AML-193 (cell line): Measurements from ENCODE around the gene TET1.
A peak's percentile ranks its signal among the peaks of the same experiment; 100 is the strongest.
"Not testable (repeated sequence)": the region's sequence is repeated elsewhere in the genome, so short reads cannot be mapped to it uniquely, and the experiment has no call there.

ENCODE experiments used
- DNase-seq, 2 experiments: peaks; one replicate each; lab custom pipeline; 2025; lab: John Stamatoyannopoulos, UW

TET1 gene

DNA sequence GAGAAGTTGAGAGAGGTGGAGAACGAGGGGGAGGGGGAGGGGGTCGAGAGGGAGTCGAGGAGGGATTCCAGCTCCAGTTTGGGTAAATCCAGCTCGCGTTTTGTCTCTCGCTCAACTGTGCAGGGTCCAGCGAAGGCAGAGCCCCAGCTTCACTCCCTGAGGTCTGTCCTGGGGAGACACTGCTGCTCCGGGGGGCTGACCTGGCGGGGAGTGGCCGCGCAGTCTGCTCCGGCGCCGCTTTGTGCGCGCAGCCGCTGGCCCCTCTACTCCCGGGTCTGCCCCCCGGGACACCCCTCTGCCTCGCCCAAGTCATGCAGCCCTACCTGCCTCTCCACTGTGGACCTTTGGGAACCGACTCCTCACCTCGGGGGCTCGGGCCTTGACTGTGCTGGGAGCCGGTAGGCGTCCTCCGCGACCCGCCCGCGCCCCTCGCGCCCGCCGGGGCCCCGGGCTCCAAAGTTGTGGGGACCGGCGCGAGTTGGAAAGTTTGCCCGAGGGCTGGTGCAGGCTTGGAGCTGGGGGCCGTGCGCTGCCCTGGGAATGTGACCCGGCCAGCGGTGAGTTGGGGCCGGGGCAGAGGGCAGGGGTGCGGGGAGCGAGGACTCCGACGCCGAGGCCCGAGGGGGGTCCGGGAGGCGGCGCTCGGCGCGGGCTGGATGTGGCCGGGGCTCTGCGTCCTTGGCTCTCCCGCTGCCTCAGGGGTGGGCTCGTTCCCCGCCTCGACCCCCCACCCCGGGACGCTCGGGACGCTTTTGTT is at the start of gene TET1:
Gene TET1 (plus strand): TSS at position 152 of the 757 bp plus-strand sequence. CDS start 12,002 bp downstream, outside the sequence.
- peak; percentile 43 to 60 for DNase-seq

DNA sequence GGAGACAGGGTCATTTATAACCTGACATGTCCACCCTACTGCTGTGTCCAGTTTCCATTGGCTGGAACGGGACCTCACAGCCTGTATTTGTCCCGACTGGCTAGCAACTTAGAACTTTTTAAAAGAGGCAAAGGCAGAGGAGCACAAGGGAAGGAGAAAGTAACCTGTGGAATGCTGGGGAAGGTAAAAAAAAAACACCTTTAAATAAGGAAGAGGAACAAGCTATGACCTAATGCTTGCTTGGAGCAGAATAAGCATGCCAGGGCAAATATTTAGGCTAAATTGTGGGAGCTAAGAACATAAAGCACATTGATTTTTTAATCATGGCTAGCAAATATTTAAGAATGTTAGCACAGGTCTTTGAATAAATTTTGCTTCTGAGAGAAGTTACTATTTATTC is 43.9 kb upstream of the TET1 start:
- DNase-seq: not testable (repeated sequence)

DNA sequence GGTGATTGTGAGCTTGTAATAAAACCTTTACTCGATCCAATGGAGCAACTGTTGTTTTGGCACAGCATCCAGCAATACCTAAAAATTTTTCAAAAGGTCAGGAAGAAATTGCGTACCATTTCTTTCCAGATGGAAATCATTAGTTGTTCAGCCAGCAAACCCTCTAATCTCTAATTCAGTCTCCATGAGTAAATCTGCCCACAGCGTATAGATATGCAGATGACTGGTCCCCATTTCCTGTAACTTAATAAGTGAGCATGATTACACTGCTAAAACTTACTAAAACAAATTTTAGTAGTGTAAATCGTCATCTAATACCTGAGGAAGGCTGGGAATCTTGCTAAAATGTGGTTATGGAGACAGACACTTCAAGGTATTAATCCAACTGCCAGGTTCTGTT is 43.4 kb upstream of the TET1 start:
- no peak for DNase-seq

DNA sequence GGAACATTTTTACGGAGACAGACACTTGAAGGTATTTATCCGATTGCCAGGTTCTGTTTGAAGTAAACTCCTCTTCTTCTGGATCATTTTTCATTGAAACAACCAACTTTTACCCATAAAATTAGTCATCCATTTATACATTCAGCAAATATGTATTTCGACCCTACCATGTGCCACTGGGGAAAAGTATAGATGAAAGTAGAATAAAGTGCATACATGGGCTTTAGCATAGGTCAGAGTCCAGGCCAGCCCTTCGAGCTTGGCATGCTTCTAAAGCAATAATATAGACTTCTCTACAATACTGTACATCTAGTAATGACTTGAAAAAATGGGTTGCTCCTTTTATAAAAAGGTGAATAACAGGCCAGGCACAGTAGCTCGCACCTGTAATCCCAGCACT is 42.9 kb upstream of the TET1 start:
- no peak for DNase-seq

DNA sequence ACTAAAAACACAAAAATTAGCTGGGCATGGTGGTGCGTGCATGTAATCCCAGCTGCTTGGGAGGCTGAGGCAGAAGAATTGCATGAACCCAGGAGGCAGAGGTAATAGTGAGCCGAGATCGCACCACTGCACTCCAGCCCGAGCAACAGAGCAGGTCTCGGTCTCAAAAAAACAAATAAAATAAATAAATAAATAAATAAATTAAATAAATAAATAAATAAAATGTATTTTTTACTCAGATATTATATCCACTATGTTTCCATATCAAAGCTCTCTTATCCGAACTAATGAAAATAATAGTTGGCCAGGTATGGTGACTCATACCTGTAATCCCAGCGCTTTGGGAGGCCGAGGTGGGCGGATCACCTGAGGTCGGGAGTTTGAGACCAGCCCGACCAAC is 41.5 kb upstream of the TET1 start:
- DNase-seq: not testable (repeated sequence)

DNA sequence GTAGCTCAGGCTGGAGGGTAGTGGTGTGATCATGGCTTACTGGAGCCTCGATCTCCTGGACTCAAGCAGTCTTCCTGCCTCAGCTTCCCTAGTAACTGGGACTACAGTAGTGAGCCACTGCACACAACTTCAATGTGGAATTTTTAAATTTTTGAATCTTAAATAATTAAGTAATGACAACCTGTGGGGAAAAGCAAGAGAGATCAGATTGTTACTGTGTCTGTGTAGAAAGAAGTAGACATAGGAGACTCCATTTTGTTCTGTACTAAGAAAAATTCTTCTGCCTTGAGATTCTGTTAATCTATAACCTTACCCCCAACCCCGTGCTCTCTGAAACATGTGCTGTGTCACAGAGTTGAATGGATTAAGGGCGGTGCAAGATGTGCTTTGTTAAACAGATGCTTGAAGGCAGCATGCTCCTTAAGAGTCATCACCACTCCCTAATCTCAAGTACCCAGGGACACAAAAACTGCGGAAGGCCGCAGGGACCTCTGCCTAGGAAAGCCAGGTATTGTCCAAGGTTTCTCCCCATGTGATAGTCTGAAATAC is 34.6 kb upstream of the TET1 start:
- DNase-seq: not testable (repeated sequence)

DNA sequence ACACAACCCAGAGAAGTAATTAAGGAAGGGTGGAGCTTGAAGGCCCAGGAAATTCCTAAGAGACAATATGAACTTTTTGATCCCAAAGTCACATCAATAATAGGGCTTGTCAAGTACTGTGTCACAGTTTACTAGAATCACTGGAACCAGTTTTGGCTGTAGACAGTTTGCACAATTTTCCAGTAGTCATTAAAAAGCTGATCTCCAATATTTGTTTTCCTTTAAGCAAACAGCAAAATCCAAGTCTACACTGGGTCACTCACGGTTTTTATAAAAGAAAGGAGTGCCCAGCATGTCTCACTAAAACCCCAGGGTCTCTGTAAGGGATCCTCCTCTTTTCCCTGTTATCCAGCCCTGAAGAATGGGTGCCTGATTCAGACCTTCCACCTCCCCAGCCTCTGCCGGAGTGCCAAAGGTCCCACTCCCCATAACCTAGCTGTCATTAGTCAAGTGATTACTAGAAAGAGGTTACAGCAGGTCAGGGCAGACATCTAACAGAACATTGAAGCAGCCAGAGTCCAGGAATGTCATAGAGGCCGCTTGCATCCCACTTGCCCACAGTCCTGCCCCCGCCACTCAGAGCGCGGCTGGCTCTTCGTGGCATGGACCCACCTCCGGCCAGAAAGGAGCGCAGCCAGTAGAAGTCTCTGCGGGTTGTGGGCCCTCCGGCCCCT is 33.4 kb upstream of the TET1 start:
- DNase-seq: no peak

DNA sequence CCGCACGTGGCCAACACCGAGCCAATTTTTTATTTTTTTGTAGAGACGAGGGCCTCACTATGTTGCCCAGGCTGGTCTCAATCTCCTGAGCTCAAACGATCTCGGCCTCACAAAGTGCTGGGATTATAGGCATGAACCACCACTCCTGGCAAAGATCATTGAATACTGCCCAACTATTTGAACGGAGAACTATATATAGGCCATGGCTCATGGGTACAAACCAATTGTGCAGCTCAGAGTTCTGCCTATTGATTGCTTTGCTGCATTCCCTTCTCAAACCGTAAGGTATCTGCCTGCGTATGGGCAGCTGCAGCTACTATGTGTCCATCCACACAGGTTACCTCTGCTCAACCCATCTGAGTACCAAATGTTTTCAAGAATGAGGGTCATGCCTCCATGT is 23.2 kb upstream of the TET1 start:
- no peak for DNase-seq

DNA sequence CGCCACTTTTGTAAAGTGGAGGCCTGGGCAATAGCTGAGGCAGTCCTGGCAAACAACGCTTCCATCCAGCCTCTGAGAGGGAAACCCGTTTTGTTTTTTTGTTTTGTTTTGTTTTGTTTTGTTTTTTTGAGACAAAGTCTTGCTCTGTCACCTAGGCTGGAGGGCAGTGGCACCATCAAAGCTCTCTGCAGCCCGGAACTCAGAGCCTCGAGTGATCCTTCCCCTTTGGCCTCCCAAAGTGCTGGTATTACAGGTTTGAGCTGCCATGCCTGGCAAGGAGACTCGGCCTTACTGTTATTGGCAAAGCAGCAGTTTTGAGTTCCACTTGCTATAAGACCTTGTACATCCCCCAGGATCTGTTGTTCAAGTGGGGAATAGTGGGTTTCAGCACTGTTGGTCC is 22.3 kb upstream of the TET1 start:
- DNase-seq: no peak

DNA sequence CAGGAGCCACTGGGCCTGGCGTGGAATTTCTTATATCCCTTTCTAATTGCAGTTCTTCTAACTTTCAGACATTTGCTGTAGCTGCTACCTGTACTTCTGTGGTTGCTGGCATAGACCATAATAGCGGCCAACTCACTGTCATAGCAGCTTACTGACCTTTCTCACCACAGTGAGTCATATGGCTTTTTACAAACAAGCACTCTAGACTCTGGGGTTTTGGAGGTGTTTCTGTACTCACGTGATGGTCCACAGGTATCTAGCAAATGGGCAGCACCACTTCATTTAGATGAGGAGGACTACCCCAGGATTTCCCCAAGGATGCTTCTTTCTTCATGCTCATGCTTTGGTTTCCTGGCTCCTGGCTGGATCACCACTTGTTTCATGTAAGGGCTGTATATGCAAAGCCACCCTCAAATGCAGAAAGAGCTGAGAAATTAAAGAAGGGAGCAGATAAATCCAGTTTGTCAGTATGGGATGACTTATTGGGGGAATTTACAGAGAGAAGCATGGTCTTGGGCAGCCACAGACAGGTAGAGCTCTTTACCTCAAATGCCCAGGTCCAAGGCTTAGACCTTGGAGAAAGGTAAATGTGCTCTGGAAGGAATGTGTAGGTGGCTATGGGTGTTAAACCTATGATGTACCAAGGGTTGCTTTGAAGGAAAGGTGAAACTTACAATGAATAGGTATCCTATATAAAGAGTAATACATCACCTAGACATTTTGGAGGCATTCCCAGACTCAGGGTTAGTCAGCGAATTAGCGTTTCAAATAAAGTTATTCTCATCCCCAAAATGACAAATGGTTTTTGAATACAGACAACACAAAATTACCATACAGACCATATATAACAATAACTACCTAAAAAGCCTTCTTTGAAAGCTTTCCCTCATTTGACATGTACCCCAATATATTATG is 16.9 kb upstream of the TET1 start:
- DNase-seq: no peak

DNA sequence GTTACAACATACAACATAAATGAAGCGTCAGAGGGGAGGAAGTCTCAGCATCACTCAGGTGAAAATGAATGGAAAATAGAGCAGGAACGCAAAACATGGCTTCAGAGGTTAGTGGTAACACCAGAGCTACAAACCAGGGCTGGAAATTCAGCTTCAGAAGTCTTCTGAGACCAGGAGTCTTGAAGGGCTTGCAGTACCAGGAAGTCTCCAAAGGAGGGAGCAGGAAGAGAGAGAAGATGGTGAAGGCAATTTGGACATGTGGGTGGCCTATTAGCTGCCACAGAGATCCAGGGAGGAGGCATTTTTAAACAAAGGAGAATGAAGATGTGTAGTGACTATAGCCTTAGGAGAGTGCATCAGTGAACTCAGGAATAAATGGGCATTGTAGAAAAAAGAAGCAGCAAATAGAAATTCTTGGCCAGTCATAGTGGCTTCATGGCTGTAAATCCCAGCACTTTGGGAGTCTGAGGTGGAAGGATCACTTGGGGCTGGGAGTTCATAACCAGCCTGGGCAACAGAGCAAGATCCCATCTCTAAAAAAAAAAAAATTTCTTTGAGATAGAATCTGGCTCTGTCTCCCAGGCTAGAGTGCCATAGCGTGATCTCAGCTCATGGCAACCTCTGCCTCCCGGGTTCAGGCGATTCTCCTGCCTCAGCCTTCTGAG is 9.3 kb upstream of the TET1 start:
- DNase-seq: peak; percentile 71 to 79

DNA sequence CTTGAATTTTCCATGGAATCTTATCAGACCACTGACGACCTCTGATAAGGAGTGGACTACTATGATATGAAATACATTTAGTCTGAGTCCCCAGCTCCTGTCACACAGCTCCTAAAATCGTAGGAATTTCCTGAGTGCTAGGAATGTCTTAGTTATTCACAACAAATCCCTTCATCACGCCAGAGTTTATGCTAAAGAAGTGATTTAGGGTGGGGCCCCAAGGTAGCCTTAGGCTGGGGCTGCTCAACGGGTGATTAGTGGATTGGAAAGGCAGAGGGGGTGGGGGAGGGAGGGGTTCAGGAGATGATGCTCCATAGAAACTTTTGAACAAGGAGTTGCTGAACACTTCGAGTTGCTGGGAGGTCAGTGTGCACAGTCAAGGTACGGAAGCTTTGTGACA is 7.0 kb upstream of the TET1 start:
- DNase-seq: no peak

DNA sequence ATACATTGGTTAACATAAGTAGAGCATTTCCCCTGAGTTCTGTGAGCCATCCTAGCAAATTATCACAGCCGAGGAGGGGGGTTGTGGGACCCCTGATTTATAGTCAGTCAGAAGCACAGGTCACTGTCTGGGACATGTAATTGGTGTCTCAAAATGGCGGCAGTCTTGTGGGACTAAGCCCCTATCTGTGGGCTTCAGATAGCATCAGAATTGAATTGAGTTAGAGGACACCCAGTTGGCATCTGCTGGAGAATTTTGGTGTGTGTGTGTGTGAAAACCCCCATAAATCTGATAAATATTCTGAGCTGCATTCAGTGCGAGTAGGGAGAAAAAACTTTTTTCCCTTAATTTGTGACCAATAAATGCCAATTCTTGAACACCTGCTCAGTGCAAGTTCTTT is 6.5 kb upstream of the TET1 start:
- no peak for DNase-seq

DNA sequence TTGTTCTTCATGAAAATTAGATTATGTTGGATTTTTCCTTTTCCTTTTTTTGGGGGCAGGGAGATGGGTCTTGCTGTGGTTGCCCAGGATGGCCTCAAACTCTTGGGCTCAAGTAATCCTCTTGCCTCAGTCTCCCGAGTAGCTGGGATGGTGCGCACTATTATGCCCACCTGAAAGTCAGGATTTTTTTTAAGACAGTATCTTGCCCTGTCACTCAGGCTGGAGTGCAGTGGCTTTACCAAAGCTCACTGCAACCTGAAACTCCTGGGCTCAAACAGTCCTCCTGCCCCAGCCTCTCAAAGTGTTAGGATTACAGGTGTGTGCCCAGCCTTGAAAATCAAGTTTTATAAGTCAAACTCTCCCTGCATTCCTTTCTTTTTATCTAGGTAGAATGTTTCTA is 1.7 kb upstream of the TET1 start:
- DNase-seq: no peak

DNA sequence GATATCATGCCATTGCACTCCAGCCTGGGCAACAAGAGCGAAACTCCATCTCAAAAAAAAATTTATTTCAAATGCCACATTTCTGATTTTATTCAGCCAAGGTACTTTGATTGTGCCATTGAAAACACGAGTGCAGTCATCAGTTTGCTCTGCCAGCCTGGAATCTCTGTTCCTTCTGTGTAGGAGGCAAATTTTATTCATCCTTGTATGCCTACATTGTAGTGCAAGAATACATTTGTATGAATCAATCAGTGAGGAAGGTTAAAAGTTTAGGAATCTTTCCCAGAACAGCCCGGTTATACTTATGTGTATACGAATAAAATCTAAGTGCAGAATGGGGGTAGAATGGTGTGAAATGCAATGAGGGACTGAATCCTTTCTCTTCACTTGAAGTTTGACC is 886 bp upstream of the TET1 start:
- no peak for DNase-seq

DNA sequence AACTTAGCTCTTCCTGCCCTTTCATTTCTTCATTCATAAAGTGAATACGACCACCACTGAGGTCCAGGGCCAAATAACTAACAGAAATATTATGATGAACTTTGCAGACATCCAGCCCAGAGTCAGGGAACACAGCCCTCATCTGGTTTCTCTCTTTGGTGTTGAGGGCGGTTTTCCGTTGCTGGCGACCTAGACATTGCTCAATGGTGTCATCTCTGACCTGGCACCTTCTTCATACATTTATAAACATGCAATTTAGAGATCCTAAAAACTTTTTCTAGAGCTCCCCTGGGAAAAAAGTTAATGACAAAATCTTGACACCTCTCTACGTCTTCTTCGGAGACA is 324 bp upstream of the TET1 start:
- peak; percentile 60 to 62 for DNase-seq

DNA sequence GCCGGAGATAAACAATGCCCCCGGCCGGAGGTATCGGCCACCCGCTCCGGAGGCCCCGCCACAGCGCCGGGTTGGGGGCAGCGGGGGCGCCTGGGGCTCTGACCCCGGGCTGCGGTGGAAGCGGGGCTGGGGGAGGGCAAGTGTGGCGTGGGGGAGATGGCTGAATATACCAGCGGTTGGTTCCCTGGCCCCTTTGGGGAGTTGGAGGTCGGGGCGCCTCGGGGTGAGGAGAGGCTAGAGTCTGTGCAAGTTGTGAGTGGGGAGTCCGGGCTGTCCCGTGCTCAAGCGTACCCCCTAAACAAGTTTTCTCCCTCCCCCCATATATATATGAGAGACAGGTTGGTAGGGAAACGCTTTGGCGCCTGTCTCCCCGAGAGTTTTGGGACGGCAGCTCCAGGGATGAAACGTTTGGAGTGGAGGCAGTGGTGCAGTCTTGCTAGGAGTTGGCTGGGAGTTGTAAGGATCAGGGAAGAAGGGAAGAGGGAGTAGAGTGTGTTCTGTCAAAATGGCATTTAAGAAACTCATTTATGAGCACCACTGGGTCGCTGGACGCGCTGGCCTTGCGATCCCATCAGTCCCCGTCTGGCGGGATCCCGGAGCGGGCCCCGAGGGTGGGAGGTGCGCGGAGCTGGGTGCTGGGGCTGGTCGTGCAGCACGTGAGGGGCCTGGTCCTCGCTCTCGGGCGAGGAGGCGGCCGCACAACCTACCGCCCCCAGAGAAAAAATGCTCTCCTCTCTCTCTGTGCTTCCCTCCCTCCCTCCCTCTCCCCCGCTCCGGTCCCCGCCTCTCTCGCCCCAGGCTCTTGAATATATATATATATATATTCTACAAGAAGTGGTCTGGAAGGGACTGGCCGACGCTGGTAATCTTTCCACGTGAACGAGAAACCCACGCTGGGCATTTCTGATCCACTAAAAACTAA is 1.1 kb downstream of the TET1 start:
- DNase-seq: no peak

DNA sequence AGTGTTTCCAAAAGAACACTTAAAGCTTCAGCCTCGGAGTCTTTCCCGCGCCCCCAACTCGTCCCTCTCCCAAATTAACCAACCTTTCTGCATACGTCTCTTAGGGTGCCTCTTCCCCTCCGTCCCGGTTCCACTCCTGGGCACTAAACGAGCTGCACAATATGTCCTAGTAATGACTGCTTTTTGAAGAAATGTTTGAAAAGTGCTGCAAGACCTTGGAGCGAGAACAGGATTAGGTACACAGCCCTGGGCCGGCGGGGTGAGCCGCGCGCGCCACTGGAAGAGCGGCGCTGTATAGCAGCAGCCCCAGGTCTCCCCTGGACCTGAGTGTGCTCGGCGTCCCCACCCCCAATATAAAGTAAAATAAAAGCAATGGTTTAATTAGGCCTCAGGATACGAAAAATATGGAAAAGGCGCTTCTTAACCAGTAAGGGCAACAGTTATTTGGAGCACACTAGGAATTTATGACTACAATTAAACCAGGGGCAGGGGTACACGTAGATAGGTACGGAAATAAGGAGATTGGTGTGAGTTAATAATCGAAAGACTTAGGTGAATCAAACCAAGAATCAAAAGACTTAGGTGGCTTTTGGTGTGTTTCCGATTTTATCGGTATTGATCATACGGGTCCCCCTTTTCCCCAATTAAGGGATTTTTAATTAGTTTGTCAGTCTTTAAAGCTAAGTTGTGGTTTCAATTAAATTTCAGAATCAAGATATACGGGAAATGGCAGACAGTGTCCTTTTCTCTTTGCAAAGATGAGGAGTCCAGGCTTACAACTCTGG is 1.9 kb downstream of the TET1 start:
- no peak for DNase-seq

DNA sequence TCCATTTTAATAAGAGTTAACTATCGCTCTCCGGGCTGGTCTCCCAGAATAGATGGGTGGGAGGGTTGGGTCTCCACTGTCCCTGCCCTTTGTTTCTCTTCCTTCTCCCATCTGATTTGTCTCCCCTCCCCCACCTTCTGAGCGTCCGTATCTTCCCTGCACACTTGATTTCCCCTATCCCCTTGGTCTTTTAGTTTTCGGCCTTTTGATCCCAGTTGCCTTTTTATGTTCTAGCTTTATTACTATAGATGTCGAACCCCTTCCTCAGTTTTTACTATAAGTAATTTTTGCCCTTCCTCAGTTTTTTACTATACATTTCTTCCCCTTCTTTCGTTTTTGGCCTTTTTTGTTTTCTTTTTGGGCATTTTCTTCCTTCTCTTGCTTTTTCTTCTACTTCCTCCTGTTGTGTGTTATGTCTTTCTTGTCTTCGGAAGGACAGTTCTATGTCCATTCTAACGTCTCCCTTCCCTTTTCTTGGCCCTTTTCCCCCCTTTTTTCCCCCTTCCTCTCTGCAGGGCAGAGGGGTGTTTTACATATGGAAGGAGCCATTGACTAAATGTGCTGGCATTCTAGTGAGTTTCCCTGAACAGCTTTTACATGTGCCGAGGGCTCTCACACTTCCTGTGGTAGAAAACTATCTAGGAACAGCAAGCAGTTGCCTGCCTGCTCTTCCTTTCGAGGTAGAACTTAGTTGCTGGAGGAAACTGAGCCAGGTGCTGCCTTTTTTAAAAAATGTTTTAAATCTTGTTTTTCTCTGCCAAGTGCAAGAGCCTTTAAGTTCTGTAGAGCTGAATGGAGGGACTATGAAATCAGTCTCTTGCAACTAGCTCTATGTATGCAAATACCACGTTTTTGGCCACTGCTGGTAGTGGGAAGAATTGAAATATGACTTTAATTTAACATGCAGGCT is 2.8 kb downstream of the TET1 start:
- DNase-seq: no peak
